HG02970 (cell line): ENCODE data around the gene DAGLB.
"Not testable (repeated sequence)": the region's sequence is repeated elsewhere in the genome, so short reads cannot be mapped to it uniquely, and the experiment has no call there.

Experiments
- ATAC-seq: cut with Tn5 transposase; IDR thresholded peaks from one replicate; pipeline ENCODE4 v1.9.1; 2021; ENCODE audit warnings: mild to moderate bottlenecking, moderate library complexity, moderate number of reproducible peaks; ENCODE audit not compliant: unreplicated experiment, low FRiP score

DAGLB gene

GRCh38 chr7:6461946-6462550 is 14.3 kb upstream of the DAGLB start:
- no peak for ATAC-seq

DNA sequence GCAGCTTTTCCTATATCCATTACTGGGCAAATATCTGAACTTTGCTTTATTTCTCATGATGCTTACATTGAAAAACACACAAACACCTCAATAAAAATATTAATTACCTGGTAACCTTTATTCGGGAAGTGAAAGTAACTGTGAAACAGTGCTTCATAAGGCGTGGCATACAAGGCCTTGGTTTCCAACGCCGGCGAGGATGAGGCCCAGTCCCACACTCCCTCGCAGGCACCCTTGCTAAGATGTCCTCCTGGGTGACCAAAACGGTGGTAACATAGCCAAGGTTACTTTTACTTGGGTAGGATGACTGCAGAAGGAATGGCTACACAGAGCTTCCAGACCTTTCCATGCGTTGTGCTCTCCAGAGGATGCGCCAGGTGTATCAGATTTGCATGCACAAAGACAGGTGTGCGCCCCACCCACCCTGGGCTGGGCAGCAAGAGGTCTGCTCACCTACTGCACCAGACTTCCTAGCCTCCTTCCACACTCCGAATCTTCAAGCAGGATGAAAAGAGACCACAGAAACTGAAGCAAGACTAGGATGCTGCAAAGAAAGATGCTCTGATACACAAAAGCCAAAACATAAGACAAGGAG is 13.3 kb upstream of the DAGLB start:
- no peak for ATAC-seq

DNA sequence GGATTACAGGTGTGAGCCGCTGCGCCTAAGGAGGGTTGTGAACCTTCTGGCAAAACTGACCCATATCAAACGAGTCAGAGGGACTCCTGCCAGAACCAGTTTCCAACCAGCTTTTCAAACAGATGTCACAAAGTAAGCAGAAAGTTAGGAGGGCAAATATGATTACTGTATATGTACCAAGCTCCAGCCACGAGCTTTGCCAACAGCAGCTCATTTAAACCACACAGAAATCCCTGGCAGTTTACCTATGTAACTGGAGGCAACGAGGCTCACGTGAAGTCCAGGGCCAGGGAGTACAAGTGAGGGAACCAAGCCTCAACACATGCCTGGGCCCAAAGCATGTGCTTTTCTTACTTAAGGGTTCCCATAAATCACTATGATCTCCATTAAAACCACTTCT is 12.5 kb upstream of the DAGLB start:
- no peak for ATAC-seq

GRCh38 chr7:6458676-6459075 is 10.9 kb upstream of the DAGLB start:
- ATAC-seq = not testable (repeated sequence)

GRCh38 chr7:6453734-6454133 is 6.0 kb upstream of the DAGLB start:
- ATAC-seq = no peak

- ATAC-seq = no peak
These were observed 3.5 kb upstream of the DAGLB start for GRCh38 chr7:6451224-6451705.

- not testable (repeated sequence) for ATAC-seq
These were observed 2.8 kb upstream of the DAGLB start for GRCh38 chr7:6450591-6450990.

DNA sequence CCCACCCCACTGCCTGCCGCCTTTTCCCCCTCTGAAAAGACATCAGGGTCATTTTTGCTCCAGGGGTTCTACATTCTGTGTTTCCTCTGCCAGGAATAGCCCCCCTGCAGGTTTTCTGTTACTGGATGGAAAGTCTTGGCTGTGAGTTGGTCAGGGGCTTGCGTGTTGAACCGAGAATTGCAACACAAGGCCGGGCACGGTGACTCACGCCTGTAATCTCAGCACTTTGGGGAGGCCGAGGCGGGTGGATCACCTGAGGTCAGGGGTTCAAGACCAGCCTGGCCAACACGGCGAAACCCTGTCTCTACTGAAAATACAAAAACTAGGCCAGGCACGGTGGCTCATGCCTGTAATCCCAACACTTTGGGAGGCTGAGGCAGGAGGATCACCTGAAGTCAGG is 2.1 kb upstream of the DAGLB start:
- ATAC-seq = not testable (repeated sequence)

DNA sequence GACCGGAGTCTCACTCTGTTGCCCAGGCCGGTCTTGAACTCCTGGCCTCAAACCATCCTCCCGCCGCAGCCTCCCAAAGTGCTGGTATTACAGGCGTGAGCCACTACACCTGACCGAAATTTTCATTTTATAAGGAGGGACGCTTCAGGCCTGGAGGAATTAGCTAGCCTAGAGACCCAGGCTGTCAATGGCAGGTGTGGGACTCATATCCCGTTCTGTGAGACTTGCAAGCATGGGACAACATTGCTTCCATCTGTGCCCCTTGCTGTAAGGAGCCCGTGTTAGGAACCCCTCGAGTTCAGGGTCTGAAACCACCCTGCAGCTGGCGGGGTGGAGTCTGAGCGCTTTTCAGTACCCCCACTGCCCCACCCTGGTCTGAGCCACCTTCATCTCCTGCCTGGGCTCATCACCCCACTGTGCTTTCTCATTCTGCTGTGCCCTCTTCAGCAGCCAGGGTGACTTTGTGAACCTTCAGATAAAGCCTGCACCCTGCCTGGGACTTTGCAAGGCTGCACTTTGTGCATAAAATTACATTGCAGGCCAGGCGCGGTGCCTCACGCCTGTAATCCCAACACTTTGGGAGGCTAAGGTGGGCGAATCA is 1.3 kb upstream of the DAGLB start:
- ATAC-seq = no peak

DNA sequence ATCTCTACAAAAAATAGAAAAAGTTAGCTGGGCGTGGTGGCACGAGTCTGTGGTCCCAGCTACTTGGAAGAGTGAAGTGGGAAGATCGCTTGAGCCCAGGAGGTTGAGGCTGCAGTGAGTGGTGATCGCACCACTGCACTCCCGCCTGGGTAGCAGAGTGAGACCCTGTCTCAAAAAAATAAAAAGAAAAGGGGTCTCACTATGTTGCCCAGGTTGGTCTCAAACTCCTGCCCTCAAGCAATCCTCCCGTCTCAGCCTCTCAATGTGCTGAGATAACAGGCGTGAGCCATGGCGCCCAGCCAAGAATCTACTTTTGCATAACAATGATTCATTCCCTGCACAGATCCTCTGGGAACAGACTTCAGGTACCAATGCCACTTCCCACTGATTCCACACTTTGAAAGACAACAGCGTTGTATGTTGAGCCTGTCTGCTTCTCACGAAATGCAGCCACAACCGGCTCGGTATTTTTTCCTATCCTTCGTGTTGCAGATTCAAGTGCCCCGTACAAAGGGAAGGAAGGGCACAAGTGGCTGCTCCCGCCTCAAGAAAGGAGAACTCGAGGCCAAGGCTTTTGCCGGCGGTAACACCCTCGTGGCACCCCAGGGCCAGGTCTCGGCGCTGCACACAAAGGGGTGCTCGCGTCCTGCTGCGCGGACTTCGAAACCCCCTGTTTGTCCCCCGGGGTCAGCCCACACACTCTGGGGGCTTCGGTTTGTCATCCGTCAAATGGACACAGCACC is 745 bp downstream of the DAGLB start:
- ATAC-seq = peak; percentile 34

GRCh38 chr7:6444516-6445269 is 3.1 kb downstream of the DAGLB start:
- ATAC-seq = no peak

GRCh38 chr7:6443372-6443941 is 4.3 kb downstream of the DAGLB start:
- ATAC-seq = no peak

GRCh38 chr7:6442114-6442513 is 5.6 kb downstream of the DAGLB start:
- ATAC-seq = no peak

DNA sequence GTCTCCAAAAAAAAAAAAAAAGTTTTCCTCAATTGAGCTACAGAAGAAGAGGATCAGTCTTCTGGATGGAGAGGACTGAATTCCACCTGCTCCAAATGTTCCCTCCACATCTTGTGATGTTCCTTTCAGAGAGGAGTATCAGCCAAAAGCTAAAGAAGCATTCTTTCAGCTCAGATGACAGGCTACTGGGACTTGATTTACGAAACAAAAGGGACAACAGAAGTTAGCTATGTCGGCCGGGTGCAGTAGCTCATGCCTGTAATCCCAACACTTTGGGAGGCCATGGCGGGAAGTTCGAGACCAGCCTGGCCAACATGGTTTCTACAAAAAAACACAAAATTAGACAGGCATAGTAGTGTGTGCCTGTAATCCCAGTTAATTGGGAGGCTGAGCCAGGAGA is 7.4 kb downstream of the DAGLB start:
- ATAC-seq = no peak

GRCh38 chr7:6438427-6438826 is 9.3 kb downstream of the DAGLB start:
- ATAC-seq = no peak

DNA sequence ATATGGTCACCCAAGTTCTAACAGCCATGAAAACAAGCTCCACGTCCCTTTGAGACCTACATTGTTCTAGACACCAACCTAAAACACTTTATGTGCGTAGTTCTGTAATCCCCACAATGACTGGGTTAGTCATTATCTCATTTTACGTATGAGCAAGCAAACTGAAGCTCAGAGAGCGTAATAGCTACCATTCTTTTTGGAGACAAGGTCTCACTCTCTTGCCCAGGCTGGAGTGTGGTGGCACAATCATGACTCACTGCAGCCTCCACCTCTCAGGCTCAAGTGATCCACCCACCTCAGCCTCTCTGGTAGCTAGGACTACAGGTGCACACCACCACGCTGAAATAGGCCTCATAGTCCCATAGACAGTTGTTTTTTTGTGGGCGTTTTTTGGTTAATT is 10.5 kb downstream of the DAGLB start:
- ATAC-seq = no peak

GRCh38 chr7:6436385-6436685 is 11.4 kb downstream of the DAGLB start:
- ATAC-seq = no peak

- ATAC-seq = no peak
These were observed 12.0 kb downstream of the DAGLB start for GRCh38 chr7:6435486-6436384.

DNA sequence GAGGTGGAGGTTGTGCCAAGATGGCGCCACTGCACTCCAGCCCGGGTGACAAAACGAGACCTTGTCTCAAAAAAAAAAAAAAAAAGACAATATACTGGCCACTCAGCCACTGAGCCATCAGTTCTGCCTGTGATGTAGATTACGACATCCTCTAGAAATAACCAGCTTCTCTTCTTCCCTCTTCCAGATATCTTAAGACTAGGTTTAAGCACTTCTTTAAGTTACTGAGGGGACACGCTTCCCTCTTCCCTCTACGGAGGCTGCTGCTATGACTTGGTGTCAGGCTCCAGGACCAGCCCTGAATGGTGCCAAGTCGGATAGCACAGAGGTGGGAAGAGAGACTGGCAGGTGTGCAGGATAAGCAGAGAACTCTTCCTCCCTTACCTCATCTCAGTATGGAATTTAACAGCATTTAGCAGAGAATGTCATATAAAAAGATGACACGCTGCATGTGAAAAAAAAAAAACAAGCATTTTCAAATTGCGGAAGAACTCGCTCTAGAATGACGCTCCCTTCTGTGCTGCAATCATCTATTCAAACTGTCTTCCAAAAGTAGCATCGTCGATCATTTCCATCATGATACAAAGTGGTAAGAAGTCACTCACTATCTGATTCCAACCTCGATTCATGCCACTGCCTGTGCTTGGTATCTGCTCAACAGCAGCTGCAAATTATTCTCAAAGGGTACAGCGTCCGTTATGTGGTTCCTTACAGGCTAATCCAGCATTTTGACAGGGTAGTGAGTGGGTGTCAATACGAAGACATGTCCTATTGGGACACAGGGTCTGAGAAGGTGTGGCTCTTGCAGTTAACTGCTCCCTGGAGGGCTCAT is 13.8 kb downstream of the DAGLB start:
- ATAC-seq = no peak
